Activated naive CD8-positive, alpha-beta T cell treated with anti-CD3 and anti-CD28 coated beads, Interleukin-2, amount 10 ng/mL, durations not matched to agents 7 days and 5 days (primary cell): ENCODE measurements around the gene SCN3B. TPM values are rescaled to one million over a fixed set of nuclear protein-coding genes. Genes with fewer than 3 reads are reported as not detected.

Source experiments
- ATAC-seq: fragments of 150-1000 bp; cut with Tn5 transposase; one replicate; pipeline ENCODE4 v1.10.0; 2021; ENCODE audit warnings: low read depth, moderate library complexity
- POLR2A ChIA-PET: fragments of 350-600 bp; sonication (Branson Sonifier 250); formaldehyde crosslinking; loops from one replicate; lab custom pipeline; 2021; ENCODE audit warnings: antibody characterized with exemption; lab: Charles Lee
- DNase-seq: peaks from one replicate; pipeline ENCODE4 v3.0.0; 2021
- H3K27ac Mint-ChIP-seq: one replicate; pipeline ENCODE4 v1.8.0; 2022; ENCODE audit warnings: mild to moderate bottlenecking, mixed read lengths
- H3K27me3 Mint-ChIP-seq: one replicate; pipeline ENCODE4 v1.8.0; 2022; ENCODE audit warnings: mild to moderate bottlenecking, moderate library complexity, mixed read lengths
- H3K36me3 Mint-ChIP-seq: one replicate; pipeline ENCODE4 v1.8.0; 2021; ENCODE audit warnings: mild to moderate bottlenecking, mixed read lengths
- H3K4me1 Mint-ChIP-seq: one replicate; pipeline ENCODE4 v1.8.0; 2021; ENCODE audit warnings: mixed read lengths
- H3K4me3 Mint-ChIP-seq: one replicate; pipeline ENCODE4 v1.8.0; 2022; ENCODE audit warnings: mild to moderate bottlenecking, moderate library complexity, mixed read lengths
- H3K9me3 Mint-ChIP-seq: one replicate; pipeline ENCODE4 v1.8.0; 2021; ENCODE audit warnings: mixed read lengths
- total RNA-seq, 2 experiments: library from RNA; stranded (reverse); gene quantifications; one replicate each; pipeline ENCODE4 v1.2.3, GENCODE V29; 2021

Gene SCN3B
- total RNA-seq, 2 experiments from 2014 or later: not detected

GRCh38 chr11:123585706-123586105 is 68.7 kb downstream of the SCN3B start:
- Mint-ChIP-seq H3K9me3 (no peaks in the 10 kb centered on the region), H3K27ac (peak overlapping the region; percentile 5), H3K4me1 (peaks cover 8% of the 10 kb centered on the region), H3K27me3 (no peaks in the 10 kb centered on the region), H3K4me3 (no peak overlapping the region), H3K36me3 (peaks cover 6% of the 10 kb centered on the region)
- no peak for ATAC-seq
- POLR2A ChIA-PET: no interaction called here
- no peak for DNase-seq

GRCh38 chr11:123585206-123585605 is 69.2 kb downstream of the SCN3B start:
- no peaks in the 10 kb centered on the region for H3K9me3 Mint-ChIP-seq
- DNase-seq (no peak), ATAC-seq (no peak)
- H3K4me3 Mint-ChIP-seq: no peak overlapping the region
- POLR2A ChIA-PET: no interaction called here
- H3K4me1 Mint-ChIP-seq: peaks cover 8% of the 10 kb centered on the region
- H3K36me3 Mint-ChIP-seq: peaks cover 6% of the 10 kb centered on the region
- H3K27ac Mint-ChIP-seq: no peak overlapping the region
- H3K27me3 Mint-ChIP-seq: no peaks in the 10 kb centered on the region

GRCh38 chr11:123584737-123585136 is 69.7 kb downstream of the SCN3B start:
- POLR2A ChIA-PET: no interaction called here
- Mint-ChIP-seq H3K4me3 (no peak overlapping the region), H3K36me3 (peaks cover 6% of the 10 kb centered on the region), H3K4me1 (peaks cover 8% of the 10 kb centered on the region), H3K27ac (no peak overlapping the region), H3K27me3 (no peaks in the 10 kb centered on the region), H3K9me3 (no peaks in the 10 kb centered on the region)
- DNase-seq (no peak), ATAC-seq (no peak)

DNA sequence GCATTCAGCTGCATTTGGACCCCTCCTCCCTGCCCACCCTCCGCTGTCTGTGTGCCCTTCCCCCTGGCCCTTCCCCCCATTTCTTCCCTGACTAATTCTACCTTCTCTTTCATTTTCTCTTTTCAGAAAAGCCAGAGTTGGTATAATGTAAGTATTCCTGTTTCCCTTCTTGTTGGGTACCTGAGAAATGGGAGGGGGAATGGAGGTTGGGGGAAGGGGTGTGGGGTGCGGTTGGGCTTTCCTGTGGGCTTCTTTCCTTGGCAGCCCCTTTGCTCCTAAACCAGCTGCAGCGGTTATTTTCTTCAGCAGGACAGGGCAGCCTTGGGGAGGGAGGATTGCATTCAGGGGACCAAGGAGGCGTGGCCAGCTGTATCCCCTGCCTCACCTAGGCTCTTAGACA is 70.2 kb downstream of the SCN3B start:
- ATAC-seq: no peak
- Mint-ChIP-seq H3K4me3 (no peak overlapping the region), H3K4me1 (peaks cover 8% of the 10 kb centered on the region), H3K9me3 (no peaks in the 10 kb centered on the region), H3K27me3 (no peaks in the 10 kb centered on the region), H3K36me3 (peaks cover 6% of the 10 kb centered on the region), H3K27ac (no peak overlapping the region)
- DNase-seq: no peak
- POLR2A ChIA-PET: no interaction called here

GRCh38 chr11:123582992-123583504 is 71.4 kb downstream of the SCN3B start:
- peaks cover 8% of the 10 kb centered on the region for H3K4me1 Mint-ChIP-seq
- no peak for ATAC-seq
- peaks cover 6% of the 10 kb centered on the region for H3K36me3 Mint-ChIP-seq
- H3K4me3 Mint-ChIP-seq: no peak overlapping the region
- no peak for DNase-seq
- H3K9me3 Mint-ChIP-seq: no peaks in the 10 kb centered on the region
- no peaks in the 10 kb centered on the region for H3K27me3 Mint-ChIP-seq
- H3K27ac Mint-ChIP-seq: no peak overlapping the region
- POLR2A ChIA-PET: interaction anchor here (0.6 kb wide), 1 partner anchor 67 kb away, joined by 3 read pairs; no protein-coding TSS in a partner anchor

DNA sequence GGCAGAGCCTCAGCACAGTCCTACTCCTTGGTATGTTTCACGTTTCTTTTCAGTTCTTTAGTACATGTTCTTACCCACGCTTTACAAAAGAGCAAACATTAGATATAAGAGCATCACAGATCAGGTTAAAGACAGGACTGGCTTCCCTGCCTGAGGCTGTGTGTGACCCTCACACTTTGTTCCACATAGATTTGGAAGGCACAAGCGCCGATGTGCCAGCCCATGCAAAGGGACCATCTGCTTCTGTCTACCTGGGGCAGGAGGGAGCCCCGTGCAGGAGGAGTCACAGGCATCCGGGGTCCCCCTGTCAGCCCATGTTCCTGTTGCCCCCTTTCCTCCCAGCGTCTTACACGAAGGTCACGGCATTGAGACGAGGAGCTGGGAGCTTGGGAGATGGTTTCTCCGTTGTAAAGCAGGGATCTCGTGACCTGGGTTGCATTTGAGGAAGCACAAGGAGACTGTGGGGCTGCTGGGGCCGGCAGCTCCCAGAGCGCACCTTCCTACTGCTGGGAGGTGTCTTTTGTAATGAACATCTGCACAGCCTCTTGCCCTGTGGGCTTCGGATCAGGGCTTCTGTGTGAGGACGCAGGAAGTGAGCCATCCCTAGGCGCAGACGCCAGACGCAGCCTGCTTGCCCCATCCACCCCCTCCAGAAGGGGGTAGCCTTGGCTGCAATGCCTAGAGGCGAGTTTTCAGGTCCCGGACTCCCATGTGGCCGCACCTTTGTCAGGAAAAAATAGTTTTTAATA is 72.6 kb downstream of the SCN3B start:
- Mint-ChIP-seq H3K36me3 (peaks cover 6% of the 10 kb centered on the region), H3K4me3 (no peak overlapping the region), H3K27ac (no peak overlapping the region), H3K9me3 (no peaks in the 10 kb centered on the region), H3K4me1 (peaks cover 12% of the 10 kb centered on the region), H3K27me3 (no peaks in the 10 kb centered on the region)
- ATAC-seq: no peak
- DNase-seq: no peak
- POLR2A ChIA-PET: no interaction called here

GRCh38 chr11:123580557-123581275 is 73.7 kb downstream of the SCN3B start:
- Mint-ChIP-seq H3K36me3 (peaks cover 6% of the 10 kb centered on the region), H3K27ac (no peak overlapping the region), H3K27me3 (no peaks in the 10 kb centered on the region), H3K4me1 (peaks cover 16% of the 10 kb centered on the region), H3K9me3 (no peaks in the 10 kb centered on the region), H3K4me3 (no peak overlapping the region)
- POLR2A ChIA-PET: interaction anchor here (0.7 kb wide), 1 partner anchor 233 kb away, joined by 3 read pairs; no protein-coding TSS in a partner anchor
- ATAC-seq: peak; percentile 71
- peak; percentile 76 for DNase-seq

GRCh38 chr11:123580137-123580536 is 74.3 kb downstream of the SCN3B start:
- Mint-ChIP-seq H3K27me3 (no peaks in the 10 kb centered on the region), H3K27ac (no peak overlapping the region), H3K36me3 (peaks cover 6% of the 10 kb centered on the region), H3K4me1 (peaks cover 16% of the 10 kb centered on the region), H3K9me3 (no peaks in the 10 kb centered on the region), H3K4me3 (no peak overlapping the region)
- POLR2A ChIA-PET: no interaction called here
- no peak for DNase-seq
- peak; percentile 4 for ATAC-seq

DNA sequence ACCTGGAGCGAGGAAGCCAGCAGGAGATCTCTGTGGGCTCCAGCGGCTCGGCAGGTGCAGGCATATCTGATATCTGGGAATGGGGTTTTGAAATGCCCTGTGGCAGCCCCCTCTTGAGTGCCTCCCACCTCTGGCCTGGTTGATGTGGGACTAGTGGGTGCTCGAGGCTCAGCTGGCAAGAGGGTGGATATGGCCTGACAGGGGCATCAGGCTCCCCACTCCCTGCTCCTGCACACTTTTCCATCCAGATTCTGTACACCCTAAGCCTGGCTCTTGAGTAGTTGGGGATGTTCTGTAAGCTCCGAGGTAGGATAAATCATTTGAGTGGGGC is 75.0 kb downstream of the SCN3B start:
- H3K4me3 Mint-ChIP-seq: no peak overlapping the region
- peaks cover 17% of the 10 kb centered on the region for H3K4me1 Mint-ChIP-seq
- no peak for ATAC-seq
- no peaks in the 10 kb centered on the region for H3K9me3 Mint-ChIP-seq
- H3K27me3 Mint-ChIP-seq: no peaks in the 10 kb centered on the region
- POLR2A ChIA-PET: no interaction called here
- no peak overlapping the region for H3K27ac Mint-ChIP-seq
- DNase-seq: no peak
- peaks cover 6% of the 10 kb centered on the region for H3K36me3 Mint-ChIP-seq

Other genes with a start within 250 kb of the SCN3B start
- 10 to 100 TPM; 30.3 to 36.2 TPM for gene GRAMD1B, start 224.4 kb downstream of the SCN3B start, total RNA-seq
- 10 to 100 TPM; 14.9 to 18.0 TPM for gene ZNF202, start 87.0 kb upstream of the SCN3B start, total RNA-seq
- gene OR6X1, start 99.9 kb upstream of the SCN3B start, total RNA-seq: not detected
- gene OR6M1, start 151.7 kb upstream of the SCN3B start, total RNA-seq: not detected
- not detected for gene TMEM225, start 231.0 kb upstream of the SCN3B start, total RNA-seq
- gene OR8D4, start 247.5 kb upstream of the SCN3B start, total RNA-seq: not detected